DOHH2 (cell line): ENCODE results near the gene DLD.

Source experiments
- EZH2phosphoT487 ChIP-seq: fragments of 200-600 bp; sonication (generic); IDR thresholded peaks from 2 replicates; pipeline ENCODE4 v1.6.1; 2017; ENCODE audit warnings: borderline replicate concordance, mild to moderate bottlenecking, antibody characterized with exemption, low read length, moderate library complexity, mixed read lengths
- TF ChIP-seq, protein P1 (sequence below): fragments of 200-600 bp; sonication (generic); IDR thresholded peaks from one replicate; pipeline ENCODE4 v1.5.1; 2014; ENCODE audit warnings: antibody characterized with exemption, mild to moderate bottlenecking, low read depth, low read length; ENCODE audit not compliant: poor library complexity, severe bottlenecking

DNA sequence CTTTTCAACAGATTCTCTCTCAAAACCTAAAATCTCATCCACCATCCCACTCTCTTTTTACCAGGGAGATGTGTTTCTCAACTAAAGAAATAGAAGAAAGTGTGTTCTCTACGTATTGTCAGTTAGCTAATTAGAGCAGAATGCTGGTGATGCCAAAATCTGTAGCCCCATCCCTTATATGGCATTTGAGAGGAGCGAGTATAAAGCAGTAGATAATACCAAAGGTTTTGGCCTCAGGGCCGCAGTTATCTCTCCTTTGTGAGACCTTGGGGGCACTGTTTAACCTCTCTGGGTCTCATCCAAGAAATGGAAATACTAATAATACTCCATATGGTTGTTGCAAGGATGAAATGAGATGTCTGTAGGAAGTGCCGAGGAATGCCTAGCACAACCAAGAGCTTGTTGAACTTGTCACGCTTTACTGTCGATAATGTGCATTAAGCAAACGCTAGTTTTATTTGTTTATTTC, 456 bp upstream of the DLD start:
- TF ChIP-seq, protein P1, sequence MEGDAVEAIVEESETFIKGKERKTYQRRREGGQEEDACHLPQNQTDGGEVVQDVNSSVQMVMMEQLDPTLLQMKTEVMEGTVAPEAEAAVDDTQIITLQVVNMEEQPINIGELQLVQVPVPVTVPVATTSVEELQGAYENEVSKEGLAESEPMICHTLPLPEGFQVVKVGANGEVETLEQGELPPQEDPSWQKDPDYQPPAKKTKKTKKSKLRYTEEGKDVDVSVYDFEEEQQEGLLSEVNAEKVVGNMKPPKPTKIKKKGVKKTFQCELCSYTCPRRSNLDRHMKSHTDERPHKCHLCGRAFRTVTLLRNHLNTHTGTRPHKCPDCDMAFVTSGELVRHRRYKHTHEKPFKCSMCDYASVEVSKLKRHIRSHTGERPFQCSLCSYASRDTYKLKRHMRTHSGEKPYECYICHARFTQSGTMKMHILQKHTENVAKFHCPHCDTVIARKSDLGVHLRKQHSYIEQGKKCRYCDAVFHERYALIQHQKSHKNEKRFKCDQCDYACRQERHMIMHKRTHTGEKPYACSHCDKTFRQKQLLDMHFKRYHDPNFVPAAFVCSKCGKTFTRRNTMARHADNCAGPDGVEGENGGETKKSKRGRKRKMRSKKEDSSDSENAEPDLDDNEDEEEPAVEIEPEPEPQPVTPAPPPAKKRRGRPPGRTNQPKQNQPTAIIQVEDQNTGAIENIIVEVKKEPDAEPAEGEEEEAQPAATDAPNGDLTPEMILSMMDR = no peak
- no peak for TF ChIP-seq EZH2phosphoT487
